Stimulated activated CD4-positive, alpha-beta T cell treated with anti-CD3 and anti-CD28 coated beads, Interleukin-2, amount 100 ng/mL, for 48 hours (primary cell): ENCODE results near the gene ASB16.
"Not testable (repeated sequence)": the region's sequence is repeated elsewhere in the genome, so short reads cannot be mapped to it uniquely, and the experiment has no call there.

Experiments used
- DNase-seq, 2 donors: peaks; one replicate each; pipeline ENCODE4 v3.0.0-alpha.2; 2020

Gene ASB16

GRCh38 chr17:44170499-44171201 is at the start of gene ASB16:
ASB16 (plus strand) TSS chr17:44170704; CDS start chr17:44170790, 86 bp downstream.
- no peak for DNase-seq

GRCh38 chr17:44120851-44121605 is 49.5 kb upstream of the ASB16 start:
- DNase-seq, result no peak

- DNase-seq, result no peak
Measured at GRCh38 chr17:44121997-44122815, 48.3 kb upstream of the ASB16 start.

GRCh38 chr17:44122816-44123355 is 47.6 kb upstream of the ASB16 start:
- no peak for DNase-seq

GRCh38 chr17:44123356-44124117 is 47.0 kb upstream of the ASB16 start, which contains the start of gene HDAC5:
HDAC5 (minus strand) TSS chr17:44123641; CDS start chr17:44117515, 6,126 bp downstream.
- peak; percentile 93 to 94 for DNase-seq

- DNase-seq, result no peak
Measured at GRCh38 chr17:44124118-44124438, 46.4 kb upstream of the ASB16 start.

- no peak for DNase-seq
Measured at GRCh38 chr17:44128383-44128782, 42.1 kb upstream of the ASB16 start.

- no peak for DNase-seq
Measured at GRCh38 chr17:44130693-44131349, 39.7 kb upstream of the ASB16 start.

GRCh38 chr17:44131372-44131771 is 39.1 kb upstream of the ASB16 start:
- not testable (repeated sequence) for DNase-seq

GRCh38 chr17:44132275-44132821 is 38.2 kb upstream of the ASB16 start:
- DNase-seq, result no peak

GRCh38 chr17:44133918-44134476 is 36.5 kb upstream of the ASB16 start:
- no peak for DNase-seq

- DNase-seq, result no peak
Measured at GRCh38 chr17:44134752-44135568, 35.5 kb upstream of the ASB16 start.

- peak; percentile 60 to 61 for DNase-seq
Measured at GRCh38 chr17:44137891-44138709, 32.4 kb upstream of the ASB16 start.

- not testable (repeated sequence) for DNase-seq
Measured at GRCh38 chr17:44143921-44144320, 26.6 kb upstream of the ASB16 start.

- DNase-seq, result no peak
Measured at GRCh38 chr17:44144966-44145739, 25.4 kb upstream of the ASB16 start.

GRCh38 chr17:44146375-44147346 is 23.8 kb upstream of the ASB16 start:
- no peak for DNase-seq

GRCh38 chr17:44147812-44148211 is 22.7 kb upstream of the ASB16 start:
- DNase-seq, result no peak
